Measurements from ENCODE around the gene UBN2.
"Not testable (repeated sequence)": the region's sequence is repeated elsewhere in the genome, so short reads cannot be mapped to it uniquely, and the experiment has no call there.

UBN2 gene

GRCh38 chr7:139230774-139231512, at the start of gene UBN2:
UBN2 (plus strand) TSS chr7:139231237; CDS start chr7:139231485, 248 bp downstream.
- DNase-seq, result peak; percentile 99

- DNase-seq, result peak; percentile 32
These were observed 49.6 kb upstream of the UBN2 start for GRCh38 chr7:139181404-139181803.

GRCh38 chr7:139182363-139182762, 48.7 kb upstream of the UBN2 start:
- DNase-seq, result no peak

DNA sequence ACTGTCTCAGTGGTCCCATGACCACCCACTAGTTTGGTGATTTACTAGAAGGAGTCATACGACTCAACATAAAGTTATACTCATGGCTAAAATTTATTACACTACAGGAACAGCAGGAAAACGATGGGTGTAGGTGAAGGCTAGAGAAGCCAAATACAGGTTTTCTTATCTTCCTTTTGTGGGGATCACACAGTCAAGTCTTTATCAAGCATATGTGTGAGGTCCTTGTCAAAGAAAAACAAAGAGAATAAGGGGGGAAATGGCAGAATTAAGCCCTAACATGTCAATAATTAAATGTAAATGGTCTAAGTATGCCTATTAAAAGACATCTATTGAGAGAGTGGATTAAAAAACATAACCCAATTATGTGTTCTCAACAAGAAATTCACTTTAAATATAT, 47.8 kb upstream of the UBN2 start:
- DNase-seq, result peak; percentile 22

DNA sequence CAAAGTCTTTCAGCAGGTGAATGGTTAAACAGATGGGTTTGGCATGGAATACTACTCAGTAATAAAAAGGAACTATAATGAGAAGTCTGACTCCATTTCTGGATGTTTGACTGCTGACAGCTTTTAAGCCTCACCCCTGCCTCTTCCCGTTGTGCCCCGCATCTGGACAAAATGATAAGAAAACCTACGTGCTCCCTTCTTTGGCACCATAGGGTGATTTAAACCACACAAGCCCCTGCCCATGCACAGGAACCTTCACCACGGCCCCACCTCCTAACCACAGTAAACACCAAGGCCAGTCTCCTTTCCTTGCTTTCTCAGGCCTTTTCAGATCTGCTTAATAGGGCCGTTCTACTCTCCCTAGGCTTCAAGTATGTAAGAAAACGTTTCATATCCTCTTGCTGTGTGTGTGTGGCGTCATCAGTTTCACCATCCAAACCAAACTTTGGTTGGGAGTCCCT, 47.1 kb upstream of the UBN2 start:
- peak; percentile 99 for DNase-seq

GRCh38 chr7:139186146-139186545, 44.9 kb upstream of the UBN2 start:
- DNase-seq, result no peak

- no peak for DNase-seq
These were observed 41.7 kb upstream of the UBN2 start for GRCh38 chr7:139189357-139189756.

- no peak for DNase-seq
These were observed 38.9 kb upstream of the UBN2 start for GRCh38 chr7:139192014-139192706.

- DNase-seq, result no peak
These were observed 30.7 kb upstream of the UBN2 start for GRCh38 chr7:139200382-139200781.

DNA sequence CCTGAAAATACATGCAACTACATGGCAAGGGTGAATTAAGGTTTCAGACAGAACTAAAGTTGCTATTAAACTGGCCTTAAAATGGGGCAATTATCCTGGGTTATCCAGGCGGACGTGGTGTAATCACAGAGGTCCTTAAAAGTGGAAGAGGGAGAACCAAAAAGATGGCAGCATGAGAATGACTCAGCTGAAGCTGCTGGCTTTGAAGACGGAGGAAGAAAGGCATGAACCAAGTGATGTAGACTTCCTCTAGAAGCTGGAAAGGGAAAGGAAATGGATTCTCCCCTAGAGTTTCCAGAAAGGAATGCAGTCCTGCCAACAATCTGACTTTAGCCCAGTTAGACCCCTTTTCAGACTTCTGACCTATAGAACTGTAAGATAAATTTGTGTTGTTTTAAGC, 27.0 kb upstream of the UBN2 start:
- DNase-seq, result no peak

DNA sequence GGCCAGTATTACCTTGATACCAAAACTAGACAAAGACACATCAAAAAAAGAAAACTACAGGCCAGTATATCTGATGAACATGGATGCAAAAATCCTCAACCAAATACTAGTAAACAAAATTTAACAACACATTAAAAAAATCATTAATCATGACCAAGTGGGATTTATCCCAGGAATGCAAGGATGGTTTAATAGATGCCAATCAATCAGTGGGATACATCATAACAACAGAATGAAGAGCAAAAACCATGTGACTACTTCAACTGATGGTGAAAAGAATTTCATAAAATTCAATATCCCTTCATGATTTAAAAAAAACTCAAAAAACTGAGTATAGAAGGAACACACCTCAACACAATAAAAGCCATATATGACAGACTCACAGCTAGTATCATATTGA, 25.2 kb upstream of the UBN2 start:
- DNase-seq, result no peak

GRCh38 chr7:139212133-139212532, 18.9 kb upstream of the UBN2 start:
- DNase-seq, result no peak

DNA sequence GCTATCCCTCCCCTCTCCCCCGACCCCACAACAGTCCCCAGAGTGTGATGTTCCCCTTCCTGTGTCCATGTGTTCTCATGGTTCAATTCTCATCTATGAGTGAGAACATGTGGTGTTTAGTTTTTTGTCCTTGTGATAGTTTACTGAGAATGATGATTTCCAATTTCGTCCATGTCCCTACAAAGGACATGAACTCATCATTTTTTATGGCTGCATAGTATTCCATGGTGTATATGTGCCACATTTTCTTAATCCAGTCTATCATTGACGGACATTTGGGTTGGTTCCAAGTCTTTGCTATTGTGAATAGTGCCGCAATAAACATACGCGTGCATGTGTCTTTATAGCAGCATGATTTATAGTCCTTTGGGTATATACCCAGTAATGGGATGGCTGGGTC, 17.5 kb upstream of the UBN2 start:
- not testable (repeated sequence) for DNase-seq

- no peak for DNase-seq
These were observed 12.9 kb upstream of the UBN2 start for GRCh38 chr7:139218173-139218572.

DNA sequence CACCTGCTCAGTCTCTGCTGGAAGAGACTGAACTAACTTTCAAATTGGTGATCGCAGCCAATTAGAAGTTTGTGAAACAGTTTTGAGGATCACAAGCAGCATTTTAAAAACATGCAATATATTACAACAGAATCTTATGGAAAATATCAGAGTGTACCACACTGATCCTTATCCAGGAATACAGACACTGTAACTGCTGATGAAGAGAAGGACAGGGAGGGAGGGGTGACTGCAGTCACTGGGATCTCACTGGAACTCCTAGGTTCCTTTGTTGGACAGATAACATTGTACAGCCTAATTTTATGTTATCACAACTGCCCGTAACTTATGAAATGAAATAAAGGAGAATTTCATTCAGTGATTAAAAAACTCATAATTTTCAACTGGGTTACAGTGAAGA, 6.8 kb upstream of the UBN2 start:
- DNase-seq, result peak; percentile 53

DNA sequence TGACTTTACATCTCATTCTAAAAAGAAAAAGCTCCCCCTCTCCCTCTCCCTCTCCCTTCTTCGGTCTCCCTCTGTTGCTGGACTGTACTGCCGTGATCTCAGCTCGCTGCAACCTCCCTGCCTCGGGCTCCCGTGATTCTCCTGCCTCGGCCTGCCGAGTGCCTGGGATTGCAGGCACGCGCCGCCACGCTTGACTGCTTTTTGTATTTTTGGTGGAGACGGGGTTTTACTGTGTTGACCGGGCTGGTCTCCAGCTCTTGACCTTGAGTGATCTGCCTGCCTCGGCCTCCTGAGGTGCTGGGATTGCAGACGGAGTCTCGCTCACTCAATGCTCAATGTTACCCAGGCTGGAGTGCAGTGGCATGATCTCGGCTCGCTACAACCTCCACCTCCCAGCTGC, 6.2 kb upstream of the UBN2 start:
- DNase-seq, result not testable (repeated sequence)

GRCh38 chr7:139225286-139226157, 5.5 kb upstream of the UBN2 start:
- DNase-seq, result not testable (repeated sequence)

- DNase-seq, result not testable (repeated sequence)
These were observed 4.9 kb upstream of the UBN2 start for GRCh38 chr7:139226158-139226515.

DNA sequence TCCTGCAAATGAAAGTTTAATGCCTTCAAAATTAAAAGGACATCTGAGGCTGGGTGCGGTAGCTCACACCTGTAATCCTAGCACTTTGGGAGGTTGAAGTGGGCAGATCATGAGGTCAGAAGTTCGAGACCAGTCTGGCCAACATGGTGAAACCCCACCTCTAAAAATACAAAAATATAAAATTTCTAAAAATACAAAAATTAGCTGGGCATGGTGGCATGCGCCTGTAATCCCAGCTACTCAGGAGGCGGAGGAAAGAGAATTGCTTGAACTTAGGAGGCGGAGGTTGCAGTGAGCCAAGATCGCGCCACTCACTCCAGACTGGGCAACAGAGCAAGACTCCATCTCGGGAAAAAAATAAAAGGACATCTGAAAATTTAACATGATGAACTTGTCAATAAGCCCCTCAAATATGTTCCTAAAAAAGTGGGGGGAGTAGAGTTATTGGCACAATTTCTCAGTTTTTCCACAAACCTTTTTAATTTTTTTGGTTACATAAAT, 4.0 kb upstream of the UBN2 start:
- DNase-seq, result not testable (repeated sequence)

DNA sequence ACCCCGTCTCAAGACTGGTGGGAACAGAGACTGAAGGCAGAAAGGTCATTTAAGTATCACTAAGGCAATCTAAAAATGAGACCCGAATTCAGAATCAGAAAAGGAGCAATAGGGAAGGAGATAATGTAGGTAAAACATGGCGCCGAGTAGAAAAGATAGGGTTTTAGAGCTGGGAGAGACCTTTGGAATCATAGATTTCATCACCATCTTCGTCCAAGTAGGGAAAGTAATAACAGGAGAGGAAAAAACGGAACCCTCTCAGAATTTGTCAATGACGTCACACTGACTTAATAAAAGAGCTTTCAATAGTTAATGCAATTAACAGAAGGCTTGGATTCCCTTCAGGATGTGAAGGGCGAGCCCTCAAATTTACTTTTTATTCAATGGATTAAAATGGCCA, 1.0 kb upstream of the UBN2 start:
- DNase-seq, result no peak

DNA sequence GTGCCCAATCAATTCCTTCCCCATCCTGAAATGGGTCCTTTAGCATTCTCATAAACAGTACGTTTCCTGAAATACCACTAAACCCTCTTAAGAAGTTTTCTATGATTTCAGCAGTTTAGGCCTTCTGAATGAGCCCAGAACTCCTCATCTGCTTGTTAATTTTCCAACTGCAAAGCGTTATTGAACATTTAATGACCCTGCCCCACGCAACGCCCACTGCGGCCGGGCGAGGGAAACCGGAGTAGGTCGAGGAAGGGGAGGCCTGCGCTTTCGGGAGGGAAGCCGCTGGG, 608 bp upstream of the UBN2 start:
- no peak for DNase-seq

DNA sequence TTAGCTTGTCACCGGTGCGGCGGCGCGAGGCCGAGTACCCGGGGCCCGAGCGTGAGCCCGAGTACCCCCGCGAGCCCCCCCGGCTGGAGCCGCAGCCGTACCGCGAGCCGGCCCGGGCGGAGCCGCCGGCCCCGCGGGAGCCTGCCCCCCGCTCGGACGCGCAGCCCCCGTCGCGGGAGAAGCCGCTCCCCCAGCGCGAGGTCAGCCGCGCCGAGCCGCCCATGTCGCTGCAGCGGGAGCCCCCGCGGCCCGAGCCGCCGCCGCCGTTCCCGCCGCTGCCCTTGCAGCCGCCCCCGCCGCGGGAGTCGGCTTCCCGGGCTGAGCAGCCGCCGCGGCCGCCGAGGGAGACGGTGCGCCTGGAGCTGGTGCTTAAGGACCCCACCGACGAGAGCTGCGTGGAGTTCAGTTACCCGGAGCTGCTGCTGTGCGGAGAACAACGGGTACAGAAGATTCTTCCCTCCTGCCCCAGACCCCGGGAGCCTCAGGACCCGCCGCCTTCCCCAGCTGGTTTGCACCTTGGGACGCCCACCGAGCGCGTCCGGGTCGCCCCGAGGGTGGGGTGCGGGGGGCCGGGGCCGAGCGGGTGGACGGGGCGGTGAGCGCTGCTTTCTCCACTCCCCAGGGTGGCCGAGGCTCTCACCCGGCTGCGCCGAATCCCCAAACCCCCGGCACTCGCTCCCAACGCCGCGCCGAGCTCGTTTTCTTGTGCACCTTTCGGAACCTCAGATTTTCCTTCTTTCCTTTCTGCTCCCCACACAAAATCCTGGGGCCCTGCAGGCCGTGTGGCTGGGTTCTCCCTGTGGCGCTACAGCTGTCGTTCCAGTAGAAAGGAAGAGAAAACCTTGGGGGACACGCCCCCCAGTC, 708 bp downstream of the UBN2 start:
- peak; percentile 54 for DNase-seq

DNA sequence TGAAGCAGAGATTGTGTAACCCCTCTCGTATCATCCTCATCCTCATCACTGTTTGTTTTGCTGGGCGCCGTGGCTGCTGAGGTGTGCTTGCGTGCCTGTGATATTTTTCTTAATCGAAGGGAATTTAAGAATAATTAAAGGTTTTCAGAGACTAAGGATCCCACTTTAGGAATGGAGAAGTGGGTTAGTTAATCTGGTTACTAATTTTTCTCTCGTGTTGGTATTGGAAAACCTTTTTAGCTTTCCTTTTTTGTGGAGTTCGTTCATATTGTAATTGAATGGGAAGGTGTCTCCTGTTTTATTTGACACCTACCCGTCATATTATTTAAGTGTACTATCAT, 1.3 kb downstream of the UBN2 start:
- DNase-seq, result no peak
